ENCODE data around the gene ATP7A.

- no peak for TF ChIP-seq POLR2A (IDR thresholded peaks at IDR 0.05)
- TF ChIP-seq, protein P1, sequence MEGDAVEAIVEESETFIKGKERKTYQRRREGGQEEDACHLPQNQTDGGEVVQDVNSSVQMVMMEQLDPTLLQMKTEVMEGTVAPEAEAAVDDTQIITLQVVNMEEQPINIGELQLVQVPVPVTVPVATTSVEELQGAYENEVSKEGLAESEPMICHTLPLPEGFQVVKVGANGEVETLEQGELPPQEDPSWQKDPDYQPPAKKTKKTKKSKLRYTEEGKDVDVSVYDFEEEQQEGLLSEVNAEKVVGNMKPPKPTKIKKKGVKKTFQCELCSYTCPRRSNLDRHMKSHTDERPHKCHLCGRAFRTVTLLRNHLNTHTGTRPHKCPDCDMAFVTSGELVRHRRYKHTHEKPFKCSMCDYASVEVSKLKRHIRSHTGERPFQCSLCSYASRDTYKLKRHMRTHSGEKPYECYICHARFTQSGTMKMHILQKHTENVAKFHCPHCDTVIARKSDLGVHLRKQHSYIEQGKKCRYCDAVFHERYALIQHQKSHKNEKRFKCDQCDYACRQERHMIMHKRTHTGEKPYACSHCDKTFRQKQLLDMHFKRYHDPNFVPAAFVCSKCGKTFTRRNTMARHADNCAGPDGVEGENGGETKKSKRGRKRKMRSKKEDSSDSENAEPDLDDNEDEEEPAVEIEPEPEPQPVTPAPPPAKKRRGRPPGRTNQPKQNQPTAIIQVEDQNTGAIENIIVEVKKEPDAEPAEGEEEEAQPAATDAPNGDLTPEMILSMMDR (IDR thresholded peaks at IDR 0.05): no peak
Observed at GRCh38 chrX:78046362-78046761, 135.9 kb downstream of the ATP7A start.
